ENCODE data around the gene LGI4.

The LGI4 gene

DNA sequence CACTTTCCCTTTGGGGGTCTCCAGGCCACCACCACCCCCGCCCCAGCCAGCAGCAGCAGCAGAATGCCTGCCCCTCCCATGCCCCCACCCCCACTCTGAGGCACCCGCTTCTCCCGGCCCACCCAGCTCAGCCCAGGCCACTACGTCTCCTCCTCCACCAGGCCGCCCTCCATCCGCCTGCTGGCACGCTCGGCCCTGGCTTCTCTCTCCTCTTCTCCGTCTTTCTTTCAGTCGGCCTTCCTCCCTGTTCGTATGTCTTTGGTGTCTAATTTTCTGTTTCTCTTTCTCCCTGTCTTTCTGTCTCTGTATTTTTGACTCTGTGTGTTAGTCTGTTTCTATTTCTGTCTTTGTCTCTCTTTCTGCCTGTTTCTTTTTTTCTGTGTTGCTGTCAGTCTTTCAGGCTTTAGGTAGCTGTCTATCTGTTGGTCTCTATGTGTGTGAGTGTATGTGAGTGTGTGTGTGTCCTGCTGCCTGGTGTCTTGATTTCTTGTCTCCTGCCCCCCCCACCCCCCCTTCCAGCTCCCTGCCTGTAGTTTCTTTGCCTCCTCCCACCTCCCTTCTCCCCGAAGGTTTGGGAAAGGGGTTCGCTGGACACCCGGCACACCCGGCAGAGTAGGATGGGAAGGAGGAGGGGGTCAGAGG lies at the start of gene LGI4:
Gene LGI4 (minus strand): TSS at position 459 of the 642 bp plus-strand sequence. CDS start 379 bp downstream, at position 80.
- DNase-seq: no peak

DNA sequence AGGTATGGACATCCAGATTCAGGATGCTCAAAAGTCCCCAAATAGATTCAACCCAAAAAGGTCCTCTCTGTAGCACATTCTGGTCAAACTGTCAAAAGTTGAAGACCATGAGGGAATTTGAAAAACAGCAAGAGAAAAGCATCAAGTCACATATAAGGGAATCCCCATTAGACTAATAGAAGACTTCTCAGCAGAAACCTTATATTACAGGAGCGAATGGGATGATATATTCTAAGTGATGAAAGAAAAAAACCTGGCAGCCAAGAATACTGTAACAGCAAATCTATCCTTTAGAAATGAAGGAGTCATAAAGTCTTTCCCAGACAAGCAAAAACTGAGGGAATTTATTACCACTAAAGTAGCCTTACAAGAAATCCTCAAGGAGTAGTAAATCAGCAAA lies 49.4 kb upstream of the LGI4 start:
- DNase-seq: no peak

DNA sequence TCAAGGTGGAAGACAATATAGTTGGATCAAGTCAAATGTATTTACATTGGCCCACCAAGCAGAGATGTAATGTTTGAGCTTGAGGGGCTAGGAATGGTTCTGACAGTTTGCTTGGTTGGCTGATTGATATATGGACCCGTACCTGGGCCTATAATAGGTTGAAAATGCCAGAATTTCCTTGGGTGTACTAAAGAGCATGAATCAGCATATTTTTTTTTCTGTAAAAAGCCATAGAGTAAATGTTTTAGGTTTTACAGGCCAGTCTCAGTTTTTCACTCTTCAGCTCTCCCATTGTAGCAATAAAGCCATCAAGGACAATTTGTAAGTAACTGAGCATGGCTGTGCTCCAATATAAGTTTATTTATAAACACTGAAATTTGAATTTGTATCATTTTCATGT lies 46.5 kb upstream of the LGI4 start:
- no peak for DNase-seq

DNA sequence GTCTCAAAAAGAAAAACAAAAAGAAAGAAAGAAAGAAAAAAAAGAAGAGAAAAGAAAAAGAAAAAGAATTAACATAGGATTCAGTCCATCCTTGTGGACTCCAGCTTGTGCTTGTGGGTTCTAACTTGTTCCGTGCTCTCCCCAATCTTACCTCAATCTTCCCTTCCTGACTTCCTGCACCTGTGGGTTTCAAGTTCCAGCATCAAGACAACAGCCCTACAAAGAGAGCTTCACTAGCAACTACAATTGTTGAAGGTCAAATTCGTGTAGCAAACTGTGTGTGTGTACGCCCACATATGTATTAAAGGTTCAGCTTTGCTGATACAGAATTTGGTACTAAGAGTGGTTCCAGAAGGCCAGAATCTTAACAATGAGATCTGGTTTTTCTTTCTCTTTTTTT lies 45.0 kb upstream of the LGI4 start:
- no peak for DNase-seq

DNA sequence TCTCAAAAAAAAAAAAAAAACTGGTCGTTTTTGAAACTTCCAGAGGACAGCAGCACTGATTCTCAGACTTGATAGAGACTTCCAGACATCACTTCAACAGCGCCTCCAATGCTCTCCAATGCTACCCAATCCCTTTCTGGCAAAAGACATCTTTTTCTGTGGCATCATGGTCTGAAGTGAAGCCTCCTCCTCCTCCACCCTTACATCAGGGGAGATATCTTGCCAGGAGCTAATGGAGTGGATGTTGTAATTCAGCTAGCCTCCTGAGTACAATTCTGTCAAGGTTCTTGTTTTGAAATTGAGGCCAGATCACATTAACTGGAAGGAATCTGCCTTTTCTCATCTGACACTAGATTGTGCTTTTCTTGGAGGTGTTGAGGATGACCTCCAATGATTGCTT lies 43.8 kb upstream of the LGI4 start:
- DNase-seq: no peak

DNA sequence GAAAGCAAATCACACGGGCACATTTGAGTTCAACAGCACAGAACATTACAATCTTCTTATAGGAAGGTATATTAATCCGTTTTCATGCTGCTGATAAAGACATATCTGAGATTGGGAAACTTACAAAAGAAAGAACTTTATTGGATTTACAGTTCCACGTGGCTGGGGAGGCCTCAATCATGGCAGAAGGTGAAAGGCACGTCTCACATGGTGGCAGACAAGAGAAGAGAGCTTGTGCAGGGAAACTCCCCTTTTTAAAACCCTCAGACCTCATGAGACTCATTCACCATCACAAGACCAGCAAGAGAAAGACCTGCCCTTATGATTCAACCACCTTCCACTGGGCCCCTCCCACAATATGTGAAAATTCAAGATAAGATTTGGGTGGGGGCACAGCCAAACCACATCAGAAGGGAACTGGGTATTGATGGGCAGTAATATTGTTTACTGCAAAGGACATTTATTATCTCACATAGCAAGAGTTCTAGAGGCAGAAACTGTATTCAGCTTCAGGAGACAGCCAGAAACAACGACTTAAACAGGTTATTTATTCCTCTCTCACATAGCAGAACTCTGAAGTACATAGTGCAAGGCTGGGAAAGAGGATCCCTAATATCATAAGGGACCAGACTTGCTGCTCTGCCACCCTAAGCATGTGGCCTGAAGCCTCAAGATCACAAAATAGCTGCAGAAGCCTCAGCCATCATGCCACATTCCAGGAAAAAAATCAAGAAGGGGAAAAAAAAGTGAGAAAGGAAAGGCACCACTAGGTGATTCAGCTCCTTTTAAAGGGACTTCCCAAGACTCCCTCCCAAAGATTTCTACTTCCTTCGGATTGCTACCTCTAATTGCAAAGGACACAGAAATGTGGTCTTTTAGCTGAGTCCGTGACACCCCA lies 42.8 kb upstream of the LGI4 start:
- DNase-seq: no peak

DNA sequence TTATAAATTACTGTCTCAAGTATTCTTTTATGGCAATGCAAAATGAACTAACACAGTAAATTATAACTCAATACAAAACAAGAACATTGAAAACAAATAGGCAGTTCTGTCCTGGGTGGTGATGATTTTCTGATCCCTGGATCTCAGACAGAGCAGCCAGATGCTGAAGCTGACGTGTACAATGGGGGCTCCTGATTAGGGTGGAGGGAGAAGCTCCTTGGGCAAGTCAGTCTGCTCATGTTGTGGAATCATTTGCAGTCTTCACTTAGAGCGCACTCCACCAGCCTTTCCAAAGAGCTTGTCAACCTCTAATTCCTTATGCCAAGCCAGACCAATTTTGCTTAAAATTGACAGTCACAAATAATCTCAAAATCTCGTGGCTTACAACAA lies 41.3 kb upstream of the LGI4 start:
- DNase-seq: no peak

DNA sequence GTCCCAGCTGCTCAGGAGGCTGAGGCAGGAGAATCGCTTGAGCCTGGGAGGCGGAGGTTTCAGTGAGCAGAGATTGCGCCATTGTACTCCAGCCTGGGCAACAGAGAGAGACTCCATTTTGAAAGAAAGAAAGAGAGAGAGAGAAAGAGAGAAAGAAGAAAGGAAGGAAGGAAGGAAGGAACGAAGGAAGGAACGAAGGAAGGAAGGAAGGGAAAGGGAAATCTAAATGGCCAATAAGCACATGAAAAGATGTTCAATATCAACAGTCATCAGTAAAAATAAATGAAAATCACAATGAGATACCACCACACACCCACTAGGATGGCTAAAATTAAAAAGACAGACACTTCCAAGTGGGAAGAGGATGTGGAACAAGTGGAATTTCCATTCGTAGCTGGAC lies 39.4 kb upstream of the LGI4 start:
- DNase-seq: no peak

DNA sequence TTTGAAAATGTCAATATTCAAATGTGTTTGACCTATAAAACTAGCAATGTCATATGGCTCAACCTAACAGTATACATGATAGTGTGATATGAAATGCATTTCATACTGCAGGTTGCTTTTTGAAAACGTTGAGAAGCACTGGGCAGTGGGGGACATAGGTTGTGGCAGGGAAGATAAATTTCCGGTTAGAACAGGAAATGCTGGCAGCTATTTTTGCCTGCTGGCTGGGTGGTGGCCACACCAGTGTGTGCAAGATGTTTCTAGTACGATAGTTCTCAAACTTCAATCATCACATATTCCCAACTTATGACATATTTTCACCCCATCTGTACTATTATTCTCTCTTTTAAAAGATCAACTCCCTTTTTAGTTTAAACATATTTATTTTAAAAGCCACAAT lies 36.9 kb upstream of the LGI4 start:
- DNase-seq: peak; percentile 19

DNA sequence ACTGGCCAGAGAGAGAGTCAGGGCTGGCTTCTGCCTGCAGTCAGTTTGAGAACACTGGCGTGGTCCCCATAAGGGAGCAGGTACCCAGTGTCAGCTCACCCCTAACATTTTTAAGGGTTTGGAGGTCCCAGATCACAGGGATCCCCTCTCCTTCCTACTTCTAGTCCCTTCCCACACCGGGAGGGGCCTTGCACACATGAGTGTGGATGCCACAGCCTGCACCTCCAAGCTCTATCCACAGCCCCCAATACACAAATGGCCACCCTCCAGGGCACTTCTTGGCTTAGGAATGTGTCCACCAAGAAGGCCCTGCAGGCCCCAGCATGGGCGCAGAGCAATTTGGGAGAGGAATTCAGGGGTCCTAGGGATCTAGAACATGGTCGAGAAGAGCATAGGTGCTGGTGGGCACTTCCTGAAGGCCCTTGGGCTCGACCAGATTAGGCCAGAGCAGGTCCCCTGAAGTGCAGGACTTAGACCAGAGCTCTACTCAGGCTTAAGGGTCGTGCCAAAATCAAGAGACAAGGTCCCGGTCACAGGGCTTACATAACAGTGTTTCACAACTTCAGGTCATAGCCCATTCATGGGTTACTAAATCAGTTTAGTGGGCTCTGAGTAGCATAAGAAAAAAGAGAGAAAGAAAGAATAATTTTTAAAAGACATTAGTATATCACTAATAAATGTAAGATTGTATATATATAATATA lies 35.7 kb upstream of the LGI4 start:
- DNase-seq: no peak

DNA sequence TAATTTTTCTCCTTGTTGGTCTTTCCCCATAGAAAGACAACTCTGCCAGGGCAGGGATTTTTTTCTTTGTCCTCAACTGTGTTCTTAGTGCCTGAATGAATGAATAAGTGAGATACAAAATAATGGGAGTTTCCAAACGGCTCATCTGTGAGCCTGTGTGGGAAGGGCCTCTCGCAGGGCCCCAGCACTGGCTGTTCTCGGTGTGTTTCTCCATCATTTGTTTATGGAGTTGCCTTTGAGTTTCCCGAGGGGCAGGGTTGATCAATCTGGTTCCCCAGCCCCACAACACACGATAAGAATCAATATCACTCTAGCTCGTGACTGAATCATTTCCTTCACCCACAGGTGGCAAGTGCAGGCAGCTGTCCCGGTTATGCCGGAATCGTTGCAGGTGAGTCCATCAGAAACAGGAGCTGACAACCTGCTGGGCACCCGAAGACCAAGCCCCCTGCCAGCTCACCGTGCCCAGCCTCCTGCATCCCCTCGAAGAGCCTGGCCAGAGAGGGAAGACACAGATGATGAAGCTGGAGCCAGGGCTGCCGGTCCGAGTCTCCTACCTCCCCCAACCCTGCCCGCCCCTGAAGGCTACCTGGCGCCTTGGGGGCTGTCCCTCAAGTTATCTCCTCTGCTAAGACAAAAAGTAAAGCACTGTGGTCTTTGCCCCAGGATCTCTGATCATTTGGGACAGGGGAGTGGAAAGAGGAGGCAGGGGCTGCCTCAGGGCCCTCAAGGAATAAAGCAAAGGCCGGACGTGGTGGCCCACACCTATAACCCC lies 34.5 kb upstream of the LGI4 start:
- DNase-seq: no peak

DNA sequence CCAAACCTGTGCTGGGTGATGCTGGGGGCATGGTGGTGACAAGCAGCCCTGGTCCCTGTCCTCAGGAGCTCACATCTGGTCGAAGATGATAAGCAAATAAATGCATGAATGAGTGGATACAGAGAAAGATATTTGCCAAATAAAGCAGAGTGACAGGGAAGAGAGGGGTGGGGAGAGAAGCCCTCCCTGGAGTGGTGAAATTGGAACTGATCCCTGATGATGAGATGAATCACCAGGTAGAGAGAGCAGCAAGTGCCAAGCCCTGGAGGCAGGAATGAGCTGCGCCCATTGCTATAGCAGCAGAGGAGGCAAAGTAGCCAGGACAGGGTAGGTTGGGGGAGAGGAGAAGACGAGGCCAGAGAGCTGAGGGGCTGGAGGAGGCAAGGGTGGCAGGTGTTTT lies 33.3 kb upstream of the LGI4 start:
- no peak for DNase-seq

DNA sequence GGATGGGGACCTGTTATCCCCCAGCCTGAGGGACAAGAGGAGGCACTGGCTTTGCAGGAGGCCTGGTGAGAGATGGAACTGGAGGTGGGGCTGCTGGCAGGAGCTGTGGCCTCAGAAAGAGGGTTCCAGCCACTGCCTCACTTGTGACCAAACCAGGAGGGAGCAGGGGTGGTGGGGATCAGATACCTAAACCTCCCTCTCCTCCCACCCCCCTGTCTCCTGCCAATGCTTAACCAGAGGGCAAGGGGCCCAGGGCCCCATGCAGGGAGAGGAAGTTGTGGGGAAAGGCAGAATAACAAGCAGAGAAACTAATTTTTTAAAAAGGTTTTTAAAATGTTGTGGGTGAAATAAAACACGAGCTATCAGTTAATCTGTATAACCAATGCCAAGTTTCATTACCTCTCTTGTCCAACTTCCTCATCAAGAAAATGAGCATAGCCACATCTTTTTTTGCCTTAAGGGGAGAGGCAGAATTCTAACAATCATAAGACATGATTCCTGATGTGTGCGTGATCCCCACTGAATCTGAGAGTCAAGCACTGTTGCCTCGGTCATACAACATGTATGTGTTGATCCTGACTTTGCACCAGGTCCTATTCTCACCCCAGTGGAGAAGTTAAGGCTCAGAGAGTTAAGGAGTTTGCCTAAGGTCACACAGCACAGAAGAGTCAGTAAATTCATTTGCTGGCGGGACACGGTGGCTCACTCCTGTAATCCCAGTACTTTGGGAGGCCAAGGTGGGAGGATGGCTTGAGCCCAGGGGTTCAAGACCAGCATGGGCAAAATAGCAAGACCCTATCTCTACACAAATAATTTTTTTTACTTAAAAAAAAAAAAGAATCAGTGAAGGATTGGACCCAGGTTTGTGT lies 32.6 kb upstream of the LGI4 start:
- peak; percentile 26 for DNase-seq

DNA sequence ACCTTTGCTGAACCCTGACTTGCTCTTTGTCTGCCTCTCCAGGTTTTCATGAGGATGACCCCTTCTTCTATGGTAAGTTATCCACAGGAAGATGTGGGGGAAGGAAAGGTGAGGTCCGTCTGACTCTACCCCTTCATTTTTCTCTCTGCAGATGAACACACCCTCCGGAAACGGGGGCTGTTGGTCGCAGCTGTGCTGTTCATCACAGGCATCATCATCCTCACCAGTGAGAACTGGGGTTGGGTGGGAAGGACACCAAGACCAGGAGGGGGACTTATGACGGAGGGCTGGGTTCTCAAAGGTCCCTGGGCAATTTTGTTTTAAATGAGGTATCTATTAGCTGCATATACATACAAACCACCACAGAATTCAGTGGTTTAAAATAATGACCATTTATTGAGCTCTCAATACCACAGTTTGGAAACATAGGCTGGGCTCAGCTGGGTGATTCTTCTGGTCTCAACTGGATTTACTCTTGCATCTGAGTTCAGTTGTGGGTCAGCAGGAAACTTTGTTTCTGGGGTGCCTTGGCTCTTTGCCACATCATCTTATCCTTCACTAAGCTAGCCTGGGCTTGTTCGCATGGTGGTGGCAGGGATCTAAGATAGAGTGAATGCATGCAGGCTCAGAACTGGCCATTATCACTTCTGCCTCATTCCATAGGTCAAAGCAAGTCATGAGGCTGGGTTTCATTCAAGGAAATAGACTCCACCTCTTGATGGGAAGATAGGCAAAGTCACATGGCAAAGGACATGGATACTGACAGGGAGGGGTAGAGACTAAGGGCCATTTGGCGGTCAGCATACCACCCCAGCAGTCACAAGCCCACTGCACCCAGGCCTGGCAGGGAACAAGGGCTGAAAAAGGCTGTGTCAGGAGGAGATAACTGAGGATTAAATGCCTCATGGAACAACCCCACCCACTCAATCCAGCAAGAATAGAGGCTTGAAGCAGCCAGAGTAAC lies 31.5 kb upstream of the LGI4 start:
- no peak for DNase-seq

DNA sequence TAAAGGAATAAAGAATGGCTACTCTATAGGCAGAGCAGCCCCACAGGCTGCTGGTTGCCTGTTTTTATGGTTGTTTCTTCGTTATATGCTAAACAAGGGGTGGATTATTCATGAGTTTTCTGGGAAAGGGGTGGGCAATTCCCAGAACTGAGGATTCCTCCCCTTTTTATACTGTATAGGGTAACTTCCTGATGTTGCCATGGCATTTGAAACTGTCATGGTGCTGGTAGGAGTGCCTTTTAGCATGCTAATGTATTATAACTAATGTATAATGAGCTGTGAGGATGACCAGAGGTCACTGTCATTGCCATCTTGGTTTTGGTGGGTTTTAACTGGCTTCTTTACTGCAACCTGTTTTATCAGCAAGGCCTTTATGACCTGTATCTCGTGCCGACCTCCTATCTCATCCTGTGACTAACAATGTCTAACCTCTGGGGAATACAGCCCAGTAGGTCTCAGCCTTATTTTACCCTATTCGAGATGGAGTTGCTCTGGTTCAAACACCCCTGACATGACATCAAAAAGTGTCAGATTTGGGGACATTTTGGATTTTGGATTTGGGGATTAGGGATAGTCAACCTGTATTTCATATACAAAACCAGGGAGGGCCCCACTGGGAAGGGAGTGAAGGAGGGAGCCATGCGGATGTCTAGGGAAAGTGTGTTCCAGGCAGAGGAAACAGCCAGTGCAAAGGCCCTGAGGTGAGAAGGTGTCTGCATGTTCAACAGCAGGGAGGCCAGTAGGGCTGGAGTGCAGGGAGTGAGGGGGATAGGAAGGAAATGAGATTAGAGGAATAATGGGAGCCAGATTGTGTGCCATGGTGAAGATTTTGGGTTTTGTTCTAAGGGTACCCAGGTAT lies 30.6 kb upstream of the LGI4 start:
- DNase-seq: no peak

DNA sequence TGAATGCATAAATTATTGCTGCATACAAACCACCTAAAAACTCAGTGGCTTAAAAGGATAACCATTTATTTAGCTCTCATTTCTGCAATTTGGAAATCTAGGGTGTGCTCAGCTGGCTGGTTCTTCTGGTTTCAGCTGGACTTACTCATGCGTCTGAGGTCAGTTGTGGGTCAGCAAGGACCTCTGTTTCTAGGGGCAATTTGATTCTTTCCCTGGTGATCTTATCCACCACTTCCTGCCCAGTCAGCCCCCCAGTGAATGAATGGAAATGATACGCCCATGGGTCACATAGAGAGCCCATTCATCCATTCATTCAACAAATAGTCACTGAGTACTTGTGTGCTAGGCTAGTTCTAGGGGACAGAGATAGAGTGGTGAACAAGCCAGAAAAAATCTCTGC lies 29.6 kb upstream of the LGI4 start:
- no peak for DNase-seq

DNA sequence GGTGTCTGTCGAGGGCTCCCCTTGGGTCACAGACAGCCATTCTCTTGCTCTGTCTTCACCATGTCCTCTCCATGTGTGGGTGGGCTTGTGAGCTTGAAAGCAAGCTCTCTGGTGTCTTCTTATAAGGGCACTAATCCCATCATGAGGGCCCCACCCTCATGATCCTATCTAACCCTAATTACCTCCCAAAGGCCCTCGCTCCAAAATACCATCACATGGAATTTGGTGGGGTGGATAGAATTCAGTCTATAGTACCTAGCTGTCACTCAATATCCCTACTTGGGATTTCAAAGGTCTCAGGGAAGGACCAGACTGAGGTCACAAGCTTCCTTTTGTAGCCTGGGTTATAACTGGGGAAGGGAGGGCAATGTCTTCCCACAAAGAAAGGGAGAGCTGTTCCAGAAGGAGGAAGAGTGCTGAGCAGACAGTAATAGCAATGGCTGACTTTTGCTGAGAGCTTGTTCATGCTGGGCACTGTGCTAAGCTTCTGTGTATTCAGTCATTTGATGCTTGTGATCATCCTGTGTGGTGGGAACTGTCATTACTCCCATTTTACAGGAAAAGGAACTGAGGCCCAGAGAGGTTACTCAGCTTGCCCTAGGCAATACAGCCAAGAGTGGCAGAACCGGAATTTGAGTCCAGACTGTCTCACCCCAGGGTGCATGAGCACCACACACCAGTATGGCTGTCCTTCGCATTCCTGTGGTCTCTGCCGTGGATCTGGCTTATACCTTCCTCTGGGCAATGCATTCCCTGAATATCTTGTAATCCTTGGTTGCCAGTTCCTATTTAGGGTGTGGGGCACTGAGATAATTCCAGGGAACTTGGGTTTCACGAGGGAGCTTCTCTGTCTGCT lies 27.8 kb upstream of the LGI4 start:
- DNase-seq: no peak

DNA sequence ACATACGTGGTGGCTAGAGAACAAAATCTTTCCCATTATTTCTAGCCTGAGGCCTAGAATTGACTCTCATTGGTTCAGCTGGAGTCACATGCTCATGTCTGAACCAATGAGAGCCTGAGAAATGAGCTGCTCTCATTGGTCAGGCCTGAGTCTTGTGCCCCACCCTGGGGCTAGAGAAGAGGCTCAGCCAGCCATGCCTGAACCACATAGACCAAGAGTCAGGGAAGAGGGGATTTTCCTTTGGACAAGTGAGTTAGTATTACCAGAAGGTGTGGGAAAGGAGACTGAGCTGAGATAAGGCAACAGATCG lies 26.5 kb upstream of the LGI4 start:
- no peak for DNase-seq

Measured in CD4-positive, alpha-beta T cell treated with Interleukin-10 for 1 hour (primary cell).